ENCODE measurements around the gene VIPR2.

DNA sequence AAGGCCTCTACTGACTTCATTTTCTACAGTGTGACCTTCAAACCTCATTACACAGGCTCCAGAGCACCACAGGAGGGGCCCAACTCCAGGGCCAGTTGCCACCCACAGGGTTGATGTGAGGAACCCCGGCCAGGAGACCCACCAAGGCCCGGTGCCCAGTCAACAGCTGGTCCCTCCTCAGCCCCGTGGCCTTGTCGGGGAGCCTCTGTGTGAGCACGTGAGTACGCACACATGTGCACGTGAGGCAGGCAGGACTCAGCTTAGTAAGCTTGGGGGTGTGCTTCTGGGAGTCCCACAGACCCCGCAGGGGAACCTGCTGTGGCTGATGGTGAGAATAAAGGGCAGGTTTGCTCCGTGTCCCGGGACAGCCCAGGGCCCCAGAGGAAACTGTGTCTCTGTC lies 104.5 kb downstream of the VIPR2 start:
- TF ChIP-seq, protein P1, sequence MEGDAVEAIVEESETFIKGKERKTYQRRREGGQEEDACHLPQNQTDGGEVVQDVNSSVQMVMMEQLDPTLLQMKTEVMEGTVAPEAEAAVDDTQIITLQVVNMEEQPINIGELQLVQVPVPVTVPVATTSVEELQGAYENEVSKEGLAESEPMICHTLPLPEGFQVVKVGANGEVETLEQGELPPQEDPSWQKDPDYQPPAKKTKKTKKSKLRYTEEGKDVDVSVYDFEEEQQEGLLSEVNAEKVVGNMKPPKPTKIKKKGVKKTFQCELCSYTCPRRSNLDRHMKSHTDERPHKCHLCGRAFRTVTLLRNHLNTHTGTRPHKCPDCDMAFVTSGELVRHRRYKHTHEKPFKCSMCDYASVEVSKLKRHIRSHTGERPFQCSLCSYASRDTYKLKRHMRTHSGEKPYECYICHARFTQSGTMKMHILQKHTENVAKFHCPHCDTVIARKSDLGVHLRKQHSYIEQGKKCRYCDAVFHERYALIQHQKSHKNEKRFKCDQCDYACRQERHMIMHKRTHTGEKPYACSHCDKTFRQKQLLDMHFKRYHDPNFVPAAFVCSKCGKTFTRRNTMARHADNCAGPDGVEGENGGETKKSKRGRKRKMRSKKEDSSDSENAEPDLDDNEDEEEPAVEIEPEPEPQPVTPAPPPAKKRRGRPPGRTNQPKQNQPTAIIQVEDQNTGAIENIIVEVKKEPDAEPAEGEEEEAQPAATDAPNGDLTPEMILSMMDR (IDR thresholded peaks at IDR 0.05 in 8 of 11, conservative IDR thresholded peaks at IDR 0.05 in 3 of 11) = no peak
- TF ChIP-seq POLR2A (IDR thresholded peaks at IDR 0.05) = no peak
